GM18517 (cell line): ENCODE data around the gene CDK5RAP3.
"Not testable (repeated sequence)": the region's sequence is repeated elsewhere in the genome, so short reads cannot be mapped to it uniquely, and the experiment has no call there.

Source experiments
- ATAC-seq: cut with Tn5 transposase; IDR thresholded peaks from one replicate; pipeline ENCODE4 v1.9.1; 2021; ENCODE audit warnings: mild to moderate bottlenecking, moderate library complexity; ENCODE audit not compliant: unreplicated experiment

Gene CDK5RAP3

GRCh38 chr17:47973541-47973940 is 2.6 kb downstream of the CDK5RAP3 start:
- no peak for ATAC-seq

- ATAC-seq: no peak
Observed at GRCh38 chr17:47975189-47975822, 4.4 kb downstream of the CDK5RAP3 start.

DNA sequence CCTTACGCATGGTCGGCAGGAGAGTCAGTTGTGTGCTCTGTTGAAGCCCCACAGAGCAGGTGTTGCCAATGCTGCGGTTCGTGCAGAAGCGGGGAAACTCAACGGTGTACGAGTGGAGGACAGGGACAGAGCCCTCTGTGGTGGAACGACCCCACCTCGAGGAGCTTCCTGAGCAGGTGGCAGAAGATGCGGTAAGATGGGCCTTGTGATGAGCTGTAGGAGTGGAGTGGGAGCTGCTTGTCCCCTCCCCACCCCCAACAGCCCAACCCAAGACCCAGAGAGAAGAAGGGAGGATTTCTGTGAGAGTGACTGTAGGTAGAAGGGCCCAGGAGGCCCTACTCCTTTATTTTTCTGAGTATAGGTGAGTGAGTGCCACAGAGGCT is 4.9 kb downstream of the CDK5RAP3 start:
- no peak for ATAC-seq

DNA sequence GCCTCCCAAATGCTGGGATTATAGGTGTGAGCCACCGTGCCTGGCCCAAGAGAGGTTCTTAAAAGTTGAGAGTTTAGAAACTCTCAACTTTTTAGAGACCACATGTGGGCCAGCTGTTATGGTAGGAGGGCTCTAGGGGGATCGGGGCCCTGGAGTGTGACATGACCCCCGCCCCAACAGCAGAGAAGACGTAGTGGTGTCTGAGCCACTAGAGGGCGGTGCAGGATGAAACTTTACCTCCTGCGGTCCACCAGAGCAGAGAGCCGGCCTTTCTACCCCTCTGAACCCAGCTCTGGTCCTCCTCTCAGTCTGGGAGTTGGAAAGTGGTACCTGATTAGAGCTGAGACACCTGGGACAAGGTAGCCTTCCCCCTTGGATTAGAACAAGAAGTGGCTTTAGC is 7.4 kb downstream of the CDK5RAP3 start:
- ATAC-seq: no peak

- no peak for ATAC-seq
Observed at GRCh38 chr17:47980541-47980940, 9.6 kb downstream of the CDK5RAP3 start.

DNA sequence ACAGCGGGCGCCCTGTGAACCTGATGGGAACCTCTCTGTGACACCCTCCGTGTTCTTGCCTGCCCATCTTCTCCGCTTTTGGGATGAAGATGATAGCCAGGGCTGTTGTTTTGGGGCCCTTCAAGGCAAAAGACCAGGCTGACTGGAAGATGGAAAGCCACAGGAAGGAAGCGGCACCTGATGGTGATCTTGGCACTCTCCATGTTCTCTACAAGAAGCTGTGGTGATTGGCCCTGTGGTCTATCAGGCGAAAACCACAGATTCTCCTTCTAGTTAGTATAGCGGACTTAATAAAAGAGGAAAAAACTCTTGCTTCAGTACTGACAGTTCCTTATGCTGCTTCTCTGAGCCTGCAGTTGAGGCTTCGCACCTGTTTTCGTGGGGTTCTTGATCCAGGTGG is 10.5 kb downstream of the CDK5RAP3 start:
- no peak for ATAC-seq

DNA sequence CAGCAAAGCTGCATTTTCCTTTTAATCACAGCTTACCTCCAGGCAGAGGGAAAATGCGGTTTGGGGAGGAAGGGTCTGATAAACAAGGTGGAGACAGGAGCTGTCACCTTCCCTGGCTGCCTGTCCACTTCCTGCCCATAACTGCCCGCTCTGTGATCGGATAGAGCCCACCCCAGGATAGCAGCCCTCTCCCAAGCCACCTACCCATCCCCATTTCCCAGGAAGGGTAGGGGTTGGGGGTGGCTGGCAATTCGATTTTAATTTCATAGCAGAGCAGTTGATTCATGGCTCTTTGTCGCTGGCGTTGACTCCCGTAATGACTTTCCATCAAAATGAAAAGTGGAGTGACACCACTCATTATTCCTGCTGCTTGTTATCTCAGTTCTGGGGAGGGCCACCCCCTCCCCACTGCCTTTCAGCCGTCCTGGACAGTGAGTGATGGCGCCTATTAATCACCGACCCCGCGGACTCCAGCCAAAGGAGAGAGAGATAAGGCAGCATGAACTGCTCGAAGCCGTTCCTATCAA is 11.2 kb downstream of the CDK5RAP3 start:
- ATAC-seq: no peak

DNA sequence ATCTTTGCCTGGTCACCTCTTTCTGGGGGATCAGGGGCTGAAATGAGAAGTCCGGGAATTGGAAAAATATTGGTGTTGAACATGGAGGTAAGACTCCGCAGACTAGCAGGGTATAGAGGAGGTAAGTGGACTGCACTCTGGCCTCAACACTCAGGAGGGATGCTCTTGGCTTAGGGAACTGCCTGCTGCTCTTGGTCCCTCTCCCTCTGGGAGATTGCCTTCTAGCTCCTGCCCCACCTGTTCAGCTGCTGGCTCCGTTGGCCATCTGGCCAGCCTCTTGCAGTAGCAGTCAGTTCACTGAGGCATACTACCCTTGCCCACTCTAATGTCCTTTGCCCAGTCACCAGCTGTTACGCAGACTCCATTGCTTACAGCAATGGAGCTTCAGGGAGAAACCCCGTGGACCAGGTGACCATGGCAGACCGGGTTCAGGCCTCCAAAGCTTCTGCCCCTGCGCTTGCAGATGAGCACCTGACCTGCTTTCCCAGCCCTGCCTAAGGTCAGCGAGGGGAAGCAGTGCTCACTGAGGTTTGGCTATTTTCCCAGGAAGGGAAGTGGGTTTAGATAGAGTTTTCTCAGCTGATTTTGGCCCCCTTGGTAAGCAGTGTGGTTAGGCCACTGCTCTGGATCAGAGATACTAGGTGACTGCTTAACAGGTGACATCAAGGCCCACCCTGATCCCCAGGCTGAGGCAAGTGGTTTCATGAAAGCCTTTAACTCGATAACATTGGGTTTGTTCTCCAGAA is 11.9 kb downstream of the CDK5RAP3 start:
- ATAC-seq: no peak

GRCh38 chr17:47983492-47984223 is 12.7 kb downstream of the CDK5RAP3 start:
- no peak for ATAC-seq

DNA sequence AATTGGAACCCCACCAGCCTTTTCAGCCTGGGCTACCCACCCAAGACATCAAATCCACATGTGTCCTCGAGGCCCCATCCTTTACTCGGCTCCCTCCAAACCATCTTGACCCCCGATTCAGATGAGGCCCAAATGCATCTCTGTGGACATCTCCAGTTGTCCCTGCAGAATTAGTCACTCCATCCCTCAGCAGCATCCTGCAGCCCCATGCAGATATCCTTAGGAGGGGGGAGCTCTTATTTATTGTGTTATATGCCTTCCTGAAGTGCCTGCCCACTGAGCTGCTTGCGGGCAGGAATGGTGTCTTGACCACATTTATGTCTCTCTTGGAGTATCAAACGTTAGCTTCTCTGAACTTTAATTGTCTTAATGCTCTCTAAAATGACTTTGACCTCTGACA is 15.6 kb downstream of the CDK5RAP3 start:
- no peak for ATAC-seq

- no peak for ATAC-seq
Observed at GRCh38 chr17:47987240-47987835, 16.4 kb downstream of the CDK5RAP3 start.

DNA sequence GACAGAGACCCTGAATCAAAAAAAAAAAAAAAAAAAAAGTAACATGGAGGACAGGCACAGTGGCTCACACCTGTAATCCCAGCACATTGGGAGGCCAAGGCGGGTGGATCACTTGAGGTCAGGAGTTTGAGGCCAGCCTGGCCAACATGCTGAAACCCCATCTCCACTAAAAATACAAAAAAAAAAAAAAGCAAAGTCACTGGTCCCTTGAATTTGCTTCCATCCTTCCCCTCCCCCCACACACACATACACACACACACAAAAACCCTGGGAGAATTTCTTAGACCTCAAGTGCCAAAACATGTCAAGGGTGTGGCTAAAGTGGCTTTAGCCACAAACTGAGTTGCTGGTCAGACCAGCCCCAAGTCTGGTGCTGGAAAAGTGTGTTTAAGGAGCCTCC is 17.5 kb downstream of the CDK5RAP3 start:
- ATAC-seq: not testable (repeated sequence)

- ATAC-seq: no peak
Observed at GRCh38 chr17:47989159-47989558, 18.2 kb downstream of the CDK5RAP3 start.

DNA sequence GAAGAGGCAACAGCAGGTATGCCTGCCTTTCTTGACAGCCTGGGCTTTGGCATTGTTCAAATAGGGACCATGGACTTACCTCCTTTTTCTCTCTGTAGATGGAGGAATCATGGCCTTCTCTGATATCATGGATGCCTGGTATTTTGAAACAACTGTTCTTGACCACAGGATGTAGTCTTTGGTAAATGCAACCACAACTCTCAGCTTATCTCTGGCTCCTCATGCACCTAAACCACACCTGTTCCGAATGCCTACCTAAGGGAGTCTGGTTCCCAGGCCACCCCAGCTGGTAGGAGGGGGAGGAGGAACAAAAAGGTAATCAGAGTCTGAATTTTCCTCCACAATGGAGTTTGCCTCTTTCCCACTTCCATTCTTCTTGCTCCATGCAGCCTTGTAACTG is 18.8 kb downstream of the CDK5RAP3 start:
- no peak for ATAC-seq

DNA sequence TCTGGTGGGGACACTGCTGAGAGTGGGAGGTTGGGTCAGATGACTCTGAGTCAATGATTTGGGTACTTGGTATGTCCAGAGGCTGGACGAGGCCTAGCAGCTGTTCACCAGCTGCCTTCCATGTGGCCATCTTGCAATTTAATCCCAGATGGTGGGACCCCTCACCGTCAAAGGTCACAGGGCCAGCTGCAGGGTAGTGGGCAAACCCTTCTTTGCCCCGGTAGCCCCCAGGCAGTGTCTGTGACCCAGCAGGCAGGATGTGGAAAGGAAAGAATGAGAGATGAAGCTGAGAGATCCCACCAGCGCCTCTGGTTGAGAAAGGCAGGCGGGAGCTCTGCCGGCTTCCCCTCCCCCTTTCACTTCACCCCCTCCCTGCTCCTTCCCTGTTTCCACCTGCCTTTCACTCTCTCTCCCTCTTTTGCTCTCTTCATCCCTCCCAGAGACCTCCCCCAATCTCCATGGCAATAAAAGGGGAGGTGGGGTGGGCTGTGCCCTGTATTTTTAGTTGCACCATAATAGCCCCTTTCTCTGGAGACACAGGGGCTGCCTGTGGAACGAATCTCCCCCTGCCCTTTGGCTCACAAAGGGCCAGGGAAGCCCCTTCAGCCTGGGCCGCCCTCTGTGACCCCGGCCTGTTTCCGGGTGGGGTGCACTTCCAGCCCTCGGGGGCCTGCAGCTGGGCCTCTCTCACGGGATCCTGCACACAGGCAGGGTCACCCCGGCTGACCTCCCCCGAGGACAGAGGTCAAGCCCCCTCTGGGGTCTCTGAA is 20.2 kb downstream of the CDK5RAP3 start:
- ATAC-seq: no peak

DNA sequence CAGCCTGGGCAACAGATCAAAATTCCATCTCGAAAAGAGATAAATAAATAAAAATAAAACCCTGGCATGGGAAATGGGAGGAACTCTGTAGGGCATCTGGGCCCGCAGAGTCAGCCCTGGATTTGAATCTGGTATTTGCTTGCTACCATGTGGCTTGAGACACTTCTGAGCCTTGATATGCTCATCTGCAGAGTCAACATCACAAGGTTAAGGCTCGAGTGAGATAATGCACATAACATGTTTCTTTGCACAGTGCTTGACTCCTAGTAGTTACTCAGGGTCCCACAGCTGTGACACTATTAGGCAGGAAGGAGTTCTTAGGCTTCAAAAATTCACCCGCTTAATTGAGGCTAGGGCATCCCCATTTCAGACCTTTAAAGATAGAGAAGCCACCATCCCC is 21.3 kb downstream of the CDK5RAP3 start:
- no peak for ATAC-seq

- ATAC-seq: no peak
Observed at GRCh38 chr17:47993031-47993564, 22.2 kb downstream of the CDK5RAP3 start.

- no peak for ATAC-seq
Observed at GRCh38 chr17:47993964-47994363, 23.1 kb downstream of the CDK5RAP3 start.

DNA sequence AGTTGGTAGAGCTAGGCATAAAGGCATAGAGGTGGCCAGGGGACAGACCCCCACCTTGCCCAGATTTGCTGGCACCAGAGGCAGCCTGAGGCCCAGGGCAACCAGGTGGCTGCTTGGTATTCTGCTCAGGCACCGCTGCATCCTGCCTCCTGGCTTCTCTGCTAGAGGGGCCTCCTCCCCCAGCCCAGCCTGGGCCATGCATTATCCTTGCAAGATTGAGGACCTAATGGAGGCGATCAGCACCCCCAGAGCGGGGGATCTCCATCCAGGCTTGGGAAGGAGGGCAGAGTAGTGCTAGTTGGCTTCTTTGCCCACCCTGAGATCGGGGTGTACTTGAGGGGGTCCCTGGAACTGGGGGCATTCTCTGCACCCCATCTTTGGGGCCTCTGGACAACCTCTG is 23.8 kb downstream of the CDK5RAP3 start:
- no peak for ATAC-seq

DNA sequence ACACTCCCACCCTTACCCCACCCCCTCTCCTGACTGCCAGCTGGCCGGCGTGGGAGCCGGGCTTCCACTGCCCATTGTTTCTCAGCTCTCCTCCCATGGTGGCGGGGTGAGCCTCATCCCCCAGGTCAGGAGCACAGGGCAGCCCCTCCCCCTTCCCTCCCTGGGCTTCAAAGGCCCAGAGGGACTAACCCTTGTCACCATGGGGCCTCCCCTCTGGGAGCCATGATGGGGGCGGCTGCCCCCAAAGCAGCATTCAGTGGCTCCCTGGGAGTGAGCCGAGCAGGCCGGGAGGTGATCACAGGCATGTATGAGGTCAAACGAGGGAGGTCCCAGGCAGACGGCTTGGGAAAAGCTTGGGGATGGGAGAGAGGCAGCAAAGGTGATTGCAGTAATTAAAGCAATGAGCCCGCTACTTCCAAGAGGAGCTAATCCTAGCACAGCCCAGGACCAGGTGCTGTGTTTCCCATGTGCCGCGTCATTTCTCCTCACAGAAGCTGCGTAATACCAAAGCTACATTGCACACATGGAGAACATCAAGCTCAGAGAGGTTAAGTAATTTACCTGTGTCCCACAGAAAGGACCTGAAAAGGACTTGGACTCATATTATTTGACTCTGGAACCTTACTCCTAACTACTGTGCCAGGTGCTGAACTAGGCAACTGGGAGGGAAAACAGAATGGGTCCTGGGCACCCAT is 24.5 kb downstream of the CDK5RAP3 start:
- ATAC-seq: no peak
